Measurements from ENCODE around the gene CYP8B1.

The CYP8B1 gene

DNA sequence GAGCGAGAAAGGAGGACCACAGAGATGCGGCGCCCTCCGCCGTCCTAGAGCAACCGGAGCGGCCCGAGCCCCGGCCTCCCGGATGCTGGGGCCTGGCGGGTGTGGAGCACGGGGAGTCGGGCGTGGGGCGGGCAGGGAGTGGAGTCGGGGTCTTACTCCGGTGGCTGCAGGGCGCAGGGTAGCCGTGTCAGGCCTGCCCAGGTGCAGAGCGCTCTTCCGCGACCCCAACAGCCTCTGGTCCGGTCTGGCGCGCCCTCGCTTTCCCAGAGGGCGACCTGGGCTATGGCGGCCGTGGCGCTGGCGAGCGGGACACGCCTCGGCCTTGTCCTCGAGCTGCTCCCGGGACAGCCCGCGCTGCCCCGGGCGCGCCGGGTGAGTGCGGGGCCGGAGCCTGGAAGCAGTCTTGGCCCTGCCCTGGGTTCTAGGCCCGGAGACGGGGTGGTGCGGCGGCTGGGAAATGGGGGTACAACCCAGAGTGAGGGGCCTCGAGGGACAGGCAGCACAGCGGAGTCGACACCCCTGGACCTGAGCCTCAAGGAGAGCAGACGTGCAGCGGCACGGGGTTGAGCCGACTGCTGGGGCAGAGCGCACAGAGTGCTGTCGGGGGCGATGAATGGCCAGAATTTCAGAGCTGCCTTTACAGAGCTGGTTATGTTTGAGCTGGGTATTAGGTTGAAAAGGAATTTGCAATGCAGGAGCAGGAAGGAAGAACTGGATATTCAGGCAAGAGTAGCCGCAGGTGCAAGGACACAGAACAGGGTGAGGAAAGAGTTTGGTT lies 30.6 kb upstream of the CYP8B1 start, which contains the start of gene ZNF662:
TSS of gene ZNF662 (plus strand) at position 73 of the 778 bp plus-strand sequence. CDS start 1,973 bp downstream, outside the sequence.
- H3K4me3 ChIP-seq (ENCODE audit: low read depth, low read length), result no peak within 1 kb of the TSS
- TF ChIP-seq, protein P1, sequence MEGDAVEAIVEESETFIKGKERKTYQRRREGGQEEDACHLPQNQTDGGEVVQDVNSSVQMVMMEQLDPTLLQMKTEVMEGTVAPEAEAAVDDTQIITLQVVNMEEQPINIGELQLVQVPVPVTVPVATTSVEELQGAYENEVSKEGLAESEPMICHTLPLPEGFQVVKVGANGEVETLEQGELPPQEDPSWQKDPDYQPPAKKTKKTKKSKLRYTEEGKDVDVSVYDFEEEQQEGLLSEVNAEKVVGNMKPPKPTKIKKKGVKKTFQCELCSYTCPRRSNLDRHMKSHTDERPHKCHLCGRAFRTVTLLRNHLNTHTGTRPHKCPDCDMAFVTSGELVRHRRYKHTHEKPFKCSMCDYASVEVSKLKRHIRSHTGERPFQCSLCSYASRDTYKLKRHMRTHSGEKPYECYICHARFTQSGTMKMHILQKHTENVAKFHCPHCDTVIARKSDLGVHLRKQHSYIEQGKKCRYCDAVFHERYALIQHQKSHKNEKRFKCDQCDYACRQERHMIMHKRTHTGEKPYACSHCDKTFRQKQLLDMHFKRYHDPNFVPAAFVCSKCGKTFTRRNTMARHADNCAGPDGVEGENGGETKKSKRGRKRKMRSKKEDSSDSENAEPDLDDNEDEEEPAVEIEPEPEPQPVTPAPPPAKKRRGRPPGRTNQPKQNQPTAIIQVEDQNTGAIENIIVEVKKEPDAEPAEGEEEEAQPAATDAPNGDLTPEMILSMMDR (IDR thresholded peaks at IDR 0.05; ENCODE audit: control insufficient read depth, extremely low read depth, insufficient read depth), result no peak

GRCh38 chr3:42905740-42906069 lies 30.0 kb upstream of the CYP8B1 start:
- H3K4me3 ChIP-seq (ENCODE audit: low read depth, low read length), result no peak overlapping the region
- DNase-seq (ENCODE audit: low read depth), result no peak
- TF ChIP-seq, protein P1 (IDR thresholded peaks at IDR 0.05; ENCODE audit: control insufficient read depth, extremely low read depth, insufficient read depth), result no peak

More for the DNA sequence above, 30.6 kb upstream of the CYP8B1 start, which contains the start of gene ZNF662:
- no peak for DNase-seq (ENCODE audit: low read depth)

GRCh38 chr3:42904076-42904475 lies 28.4 kb upstream of the CYP8B1 start:
- no peak for DNase-seq (ENCODE audit: low read depth)
- TF ChIP-seq, protein P1 (IDR thresholded peaks at IDR 0.05; ENCODE audit: control insufficient read depth, extremely low read depth, insufficient read depth), result no peak
- no peak overlapping the region for H3K4me3 ChIP-seq (ENCODE audit: low read depth, low read length)

DNA sequence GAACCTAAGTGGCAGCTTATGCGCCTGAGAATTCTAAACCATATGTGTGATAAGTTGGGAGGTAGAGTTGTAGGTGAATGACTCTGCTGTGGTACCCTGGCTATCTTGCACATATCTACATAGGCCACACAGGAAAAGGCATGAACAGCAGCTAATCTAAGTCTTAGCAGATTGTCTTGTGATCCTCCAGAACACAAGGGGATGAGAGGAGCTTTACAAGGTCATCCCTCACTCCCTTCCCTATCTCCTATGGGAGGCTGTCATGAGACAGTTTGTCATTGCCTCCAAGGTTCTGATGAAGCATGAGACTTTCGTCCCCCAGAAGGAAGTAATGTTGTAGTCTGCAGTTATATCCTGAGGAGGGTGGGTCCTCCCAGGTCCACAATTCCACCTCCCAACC lies 26.6 kb upstream of the CYP8B1 start:
- DNase-seq (ENCODE audit: low read depth), result no peak
- TF ChIP-seq, protein P1 (IDR thresholded peaks at IDR 0.05; ENCODE audit: control insufficient read depth, extremely low read depth, insufficient read depth), result no peak
- no peak overlapping the region for H3K4me3 ChIP-seq (ENCODE audit: low read depth, low read length)

DNA sequence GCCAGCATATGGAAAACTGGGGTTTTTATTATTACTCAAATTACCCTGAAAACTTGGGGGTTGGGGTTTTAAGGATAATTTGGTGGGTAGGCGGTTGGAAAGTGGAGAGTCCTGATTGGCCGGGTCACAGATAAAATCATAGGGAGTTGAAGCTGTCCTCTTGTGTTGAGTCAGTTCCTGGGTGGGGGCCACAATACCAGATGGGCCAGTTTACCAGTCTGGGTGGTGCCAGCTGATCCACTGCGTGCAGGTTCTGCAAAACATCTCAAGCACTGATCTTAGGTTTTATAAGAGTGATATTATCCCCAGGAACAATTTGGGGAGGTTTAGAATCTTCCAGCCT lies 25.4 kb upstream of the CYP8B1 start:
- no peak overlapping the region for H3K4me3 ChIP-seq (ENCODE audit: low read depth, low read length)
- no peak for DNase-seq (ENCODE audit: low read depth)
- TF ChIP-seq, protein P1 (IDR thresholded peaks at IDR 0.05; ENCODE audit: control insufficient read depth, extremely low read depth, insufficient read depth), result no peak

- DNase-seq (ENCODE audit: low read depth), result no peak
- TF ChIP-seq, protein P1 (IDR thresholded peaks at IDR 0.05; ENCODE audit: control insufficient read depth, extremely low read depth, insufficient read depth), result no peak
- no peak overlapping the region for H3K4me3 ChIP-seq (ENCODE audit: low read depth, low read length)
Observed at GRCh38 chr3:42900226-42901072, 24.8 kb upstream of the CYP8B1 start.

Data from LNCaP clone FGC (cell line).